Measurements from ENCODE around the gene HSBP1L1. TPM values are rescaled to one million over a fixed set of nuclear protein-coding genes. Genes with fewer than 3 reads are reported as not detected.

The HSBP1L1 gene
- total RNA-seq: 10 to 100 TPM; 12.2 to 31.5 TPM
- polyA plus RNA-seq: 10 to 100 TPM; 21.3 to 61.0 TPM

DNA sequence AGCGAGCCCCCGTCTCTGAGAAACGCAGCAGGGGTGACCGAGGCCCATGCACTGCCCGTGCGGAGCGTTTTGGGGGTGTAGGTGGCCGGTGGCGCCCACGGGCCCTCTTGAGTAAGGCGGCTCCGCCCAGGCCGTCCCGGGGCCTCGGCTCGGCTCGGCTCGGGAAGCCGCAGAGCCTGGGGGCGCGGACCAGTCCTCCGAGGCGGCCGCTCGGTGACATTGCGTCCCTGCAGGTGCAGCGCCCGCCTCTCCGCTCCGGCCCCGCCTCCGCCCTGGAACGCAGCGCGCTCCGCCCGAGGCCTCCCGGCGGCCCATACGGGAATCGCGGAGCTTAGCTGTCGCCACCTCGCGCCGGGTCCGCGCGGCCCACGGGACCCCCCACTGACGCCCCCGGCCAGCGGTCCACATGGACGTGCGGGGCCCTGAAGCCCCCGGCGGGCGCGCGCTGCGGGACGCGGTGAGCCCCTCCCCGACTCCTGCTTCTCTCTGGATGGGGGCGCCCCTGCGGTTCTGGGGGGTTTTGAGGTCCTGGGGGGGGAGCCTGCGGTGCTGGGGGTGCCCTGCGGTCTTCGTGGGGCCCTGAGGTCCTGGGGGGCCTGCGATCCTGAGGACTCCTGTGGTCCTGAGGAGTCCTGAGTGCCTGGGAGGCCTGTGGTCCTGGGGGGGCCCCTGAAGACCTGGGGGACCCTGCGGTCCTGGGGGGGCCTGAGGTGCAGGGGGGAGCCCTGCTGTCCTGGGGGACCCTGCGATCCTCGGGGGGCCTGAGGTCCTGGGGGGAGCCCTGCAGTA is at the start of gene HSBP1L1:
Gene HSBP1L1 (plus strand): TSS at position 314 of the 789 bp plus-strand sequence. CDS start 93 bp downstream, at position 407.
- peak; percentile 72 for DNase-seq (ENCODE audit: low spot score)
- peak within 1 kb of the TSS; percentile 86 to 87 for H3K27ac ChIP-seq (ENCODE audit: low read depth in 1 of 2, low read length in 2 of 2)
- 2% methylated on average over 73 of the region's 73 CpGs for WGBS
- no peaks in the 10 kb centered on the region for H3K9me3 ChIP-seq (ENCODE audit: control insufficient read depth in 4 of 4, low read length in 3 of 4)
- H3K27me3 ChIP-seq (ENCODE audit: control insufficient read depth in 4 of 4, insufficient read depth in 4 of 4, low read length in 3 of 4): no peaks in the 10 kb centered on the region
- H3K36me3 ChIP-seq (ENCODE audit: control insufficient read depth in 4 of 4, insufficient read depth in 3 of 4, low read depth in 1 of 4, low read length in 3 of 4): peaks cover 0 to 6% (median 3%) of the 10 kb centered on the region in 4 donors
- peak within 1 kb of the TSS; percentile 71 to 93 (median 91) for H3K4me3 ChIP-seq (ENCODE audit: low read depth in 1 of 3, low read length in 3 of 3)
- H3K9ac ChIP-seq (ENCODE audit: low read depth in 1 of 2, low read length in 2 of 2): peak within 1 kb of the TSS; percentile 57 to 73
- TF ChIP-seq FOXA1 (IDR thresholded peaks at IDR 0.05) (no peak), YY1 (IDR thresholded peaks at IDR 0.05) (no peak), MAX (IDR thresholded peaks at IDR 0.05) (no peak), FOXA2 (IDR thresholded peaks at IDR 0.05) (no peak), REST (IDR thresholded peaks at IDR 0.05) (no peak), HNF4G (IDR thresholded peaks at IDR 0.05) (no peak), NR2F2 (IDR thresholded peaks at IDR 0.05) (no peak), TAF1 (conservative IDR thresholded peaks at IDR 0.05) (no peak), EGR1 (IDR thresholded peaks at IDR 0.05; ENCODE audit: low read depth in 2 of 2) (no peak), SP1 (IDR thresholded peaks at IDR 0.05) (no peak), RAD21 (IDR thresholded peaks at IDR 0.05) (peak; percentile 12 to 62)
- TF ChIP-seq, protein P1, sequence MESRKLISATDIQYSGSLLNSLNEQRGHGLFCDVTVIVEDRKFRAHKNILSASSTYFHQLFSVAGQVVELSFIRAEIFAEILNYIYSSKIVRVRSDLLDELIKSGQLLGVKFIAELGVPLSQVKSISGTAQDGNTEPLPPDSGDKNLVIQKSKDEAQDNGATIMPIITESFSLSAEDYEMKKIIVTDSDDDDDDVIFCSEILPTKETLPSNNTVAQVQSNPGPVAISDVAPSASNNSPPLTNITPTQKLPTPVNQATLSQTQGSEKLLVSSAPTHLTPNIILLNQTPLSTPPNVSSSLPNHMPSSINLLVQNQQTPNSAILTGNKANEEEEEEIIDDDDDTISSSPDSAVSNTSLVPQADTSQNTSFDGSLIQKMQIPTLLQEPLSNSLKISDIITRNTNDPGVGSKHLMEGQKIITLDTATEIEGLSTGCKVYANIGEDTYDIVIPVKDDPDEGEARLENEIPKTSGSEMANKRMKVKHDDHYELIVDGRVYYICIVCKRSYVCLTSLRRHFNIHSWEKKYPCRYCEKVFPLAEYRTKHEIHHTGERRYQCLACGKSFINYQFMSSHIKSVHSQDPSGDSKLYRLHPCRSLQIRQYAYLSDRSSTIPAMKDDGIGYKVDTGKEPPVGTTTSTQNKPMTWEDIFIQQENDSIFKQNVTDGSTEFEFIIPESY (IDR thresholded peaks at IDR 0.05): no peak
- TF ChIP-seq, protein P2, sequence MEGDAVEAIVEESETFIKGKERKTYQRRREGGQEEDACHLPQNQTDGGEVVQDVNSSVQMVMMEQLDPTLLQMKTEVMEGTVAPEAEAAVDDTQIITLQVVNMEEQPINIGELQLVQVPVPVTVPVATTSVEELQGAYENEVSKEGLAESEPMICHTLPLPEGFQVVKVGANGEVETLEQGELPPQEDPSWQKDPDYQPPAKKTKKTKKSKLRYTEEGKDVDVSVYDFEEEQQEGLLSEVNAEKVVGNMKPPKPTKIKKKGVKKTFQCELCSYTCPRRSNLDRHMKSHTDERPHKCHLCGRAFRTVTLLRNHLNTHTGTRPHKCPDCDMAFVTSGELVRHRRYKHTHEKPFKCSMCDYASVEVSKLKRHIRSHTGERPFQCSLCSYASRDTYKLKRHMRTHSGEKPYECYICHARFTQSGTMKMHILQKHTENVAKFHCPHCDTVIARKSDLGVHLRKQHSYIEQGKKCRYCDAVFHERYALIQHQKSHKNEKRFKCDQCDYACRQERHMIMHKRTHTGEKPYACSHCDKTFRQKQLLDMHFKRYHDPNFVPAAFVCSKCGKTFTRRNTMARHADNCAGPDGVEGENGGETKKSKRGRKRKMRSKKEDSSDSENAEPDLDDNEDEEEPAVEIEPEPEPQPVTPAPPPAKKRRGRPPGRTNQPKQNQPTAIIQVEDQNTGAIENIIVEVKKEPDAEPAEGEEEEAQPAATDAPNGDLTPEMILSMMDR (IDR thresholded peaks at IDR 0.05; ENCODE audit: low read depth, low read length, missing input control): peak; percentile 42
- peaks cover 6 to 15% (median 10%) of the 10 kb centered on the region in 4 donors for H3K4me1 ChIP-seq (ENCODE audit: control insufficient read depth in 4 of 4, insufficient read depth in 4 of 4, low read length in 3 of 4)
